A549 (cell line): ENCODE data around the gene TAF9B. TPM values are rescaled to one million over a fixed set of nuclear protein-coding genes. Genes with fewer than 3 reads are reported as not detected.

Experiments
- ATAC-seq, 2 experiments: fragments of 200-7000 bp in 1 of 2; fragments of >200 bp in 1 of 2; cut with Nextera tagmentation in 1 of 2; cut with Tn5 transposase in 1 of 2; 3 replicates each; pipeline versions ENCODE4 v1.8.0 to v1.9.1; 2018 to 2020; ENCODE audit warnings: mild to moderate bottlenecking in 1 of 2, moderate library complexity in 1 of 2
- CTCF ChIA-PET: fragments of 300-600 bp; sonication (Branson Sonifier 250); formaldehyde crosslinking; extraction: SDS; loops from one replicate; lab custom pipeline; 2021; ENCODE audit warnings: antibody characterized with exemption, inconsistent platforms; lab: Yijun Ruan, JAX
- POLR2A ChIA-PET: fragments of 350-600 bp; formaldehyde crosslinking; extraction: SDS; loops from one replicate; lab custom pipeline; 2021; ENCODE audit warnings: antibody characterized with exemption, inconsistent platforms; lab: Yijun Ruan, JAX
- DNase-seq, 2 experiments: peaks; one replicate each; pipeline versions ENCODE4 v3.0.0 to v3.0.0-alpha.2; 2011 to 2016; ENCODE audit warnings: low read depth in 1 of 2, low spot score in 1 of 2
- FAIRE-seq: peaks from 2 replicates; lab custom pipeline; 2011; peaks lifted over from hg19 to GRCh38; lab: Jason Lieb, UNC
- H3K27ac ChIP-seq, 2 experiments: fragments of >200 bp; sonication (Bioruptor Twin); formaldehyde crosslinking; 3 replicates each; pipeline ENCODE4 v1.5.1; 2016 to 2017
- H3K4me1 ChIP-seq: fragments of >200 bp; sonication (Bioruptor Twin); formaldehyde crosslinking; 3 replicates; pipeline ENCODE4 v1.6.1; 2016
- H3K4me2 ChIP-seq: fragments of >200 bp; sonication (Bioruptor Twin); formaldehyde crosslinking; 3 replicates; pipeline ENCODE4 v1.6.1; 2016
- H3K4me3 ChIP-seq: fragments of >200 bp; sonication (Bioruptor Twin); formaldehyde crosslinking; 3 replicates; pipeline ENCODE4 v1.5.1; 2016
- H3K9me3 ChIP-seq: fragments of >200 bp; sonication (Bioruptor Twin); formaldehyde crosslinking; 3 replicates; pipeline ENCODE4 v1.6.1; 2016
- EHMT2 ChIP-seq: fragments of 200-600 bp; sonication (generic); IDR thresholded peaks from 2 replicates; pipeline ENCODE4 v1.6.1; 2016; ENCODE audit warnings: antibody characterized with exemption, low read depth, mild to moderate bottlenecking, moderate library complexity
- FOSB ChIP-seq: fragments of 250-450 bp; sonication (Bioruptor Pico); IDR thresholded peaks from 2 replicates; pipeline ENCODE4 v1.5.0; 2020; ENCODE audit warnings: mild to moderate bottlenecking, moderate library complexity
- FOXS1 ChIP-seq: fragments of 250-450 bp; sonication (Bioruptor Pico); IDR thresholded peaks from 2 replicates; pipeline ENCODE4 v1.5.0; 2020; ENCODE audit warnings: mild to moderate bottlenecking, moderate library complexity
- GATA3 ChIP-seq: IDR thresholded peaks from 2 replicates; pipeline ENCODE4 v1.6.1; 2012; ENCODE audit warnings: borderline replicate concordance
- HEYL ChIP-seq: fragments of 250-450 bp; sonication (Bioruptor Pico); IDR thresholded peaks from 2 replicates; pipeline ENCODE4 v1.8.0; 2021; ENCODE audit warnings: mild to moderate bottlenecking, moderate library complexity
- HOXB13 ChIP-seq: fragments of 250-450 bp; sonication (Bioruptor Pico); IDR thresholded peaks from 2 replicates; pipeline ENCODE4 v1.5.0; 2020; ENCODE audit warnings: low read depth, mild to moderate bottlenecking, moderate library complexity
- HOXB5 ChIP-seq: fragments of 250-450 bp; sonication (Bioruptor Pico); IDR thresholded peaks from 2 replicates; pipeline ENCODE4 v1.5.0; 2020; ENCODE audit warnings: mild to moderate bottlenecking, moderate library complexity
- JUN ChIP-seq, 2 experiments: fragments of >200 bp; sonication (Bioruptor Twin); formaldehyde crosslinking; IDR thresholded peaks; 2 replicates in 1 of 2; 3 replicates in 1 of 2; pipeline ENCODE4 v1.6.1; 2016 to 2017
- MAZ ChIP-seq: fragments of 150-350 bp; IDR thresholded peaks from 2 replicates; pipeline ENCODE4 v1.6.1; 2014; ENCODE audit warnings: antibody characterized with exemption, low read depth, low read length, borderline replicate concordance
- NPAS2 ChIP-seq: fragments of 250-450 bp; sonication (Bioruptor Pico); IDR thresholded peaks from 2 replicates; pipeline ENCODE4 v1.8.0; 2022; ENCODE audit warnings: mild to moderate bottlenecking, moderate library complexity, borderline replicate concordance
- NR3C1 ChIP-seq: fragments of >200 bp; sonication (Bioruptor Twin); formaldehyde crosslinking; IDR thresholded peaks from 3 replicates; pipeline ENCODE4 v1.6.1; 2017
- PHF8 ChIP-seq: fragments of 200-600 bp; sonication (generic); IDR thresholded peaks from 2 replicates; pipeline ENCODE4 v1.6.1; 2016; ENCODE audit warnings: low read depth, mild to moderate bottlenecking, antibody characterized with exemption, moderate library complexity, borderline replicate concordance
- POLR2A ChIP-seq: IDR thresholded peaks from 2 replicates; pipeline ENCODE4 v1.6.1; 2012; ENCODE audit warnings: mild to moderate bottlenecking, low read length
- RARB ChIP-seq: fragments of 250-450 bp; sonication (Bioruptor Pico); IDR thresholded peaks from 2 replicates; pipeline ENCODE4 v1.8.0; 2021; ENCODE audit warnings: mild to moderate bottlenecking, moderate library complexity
- SREBF2 ChIP-seq: fragments of 450-650 bp; IDR thresholded peaks from 2 replicates; pipeline ENCODE4 v1.6.1; 2014; ENCODE audit warnings: mild to moderate bottlenecking, moderate library complexity
- TFCP2L1 ChIP-seq: fragments of 250-450 bp; sonication (Bioruptor Pico); IDR thresholded peaks from 2 replicates; pipeline ENCODE4 v1.5.0; 2021; ENCODE audit warnings: mild to moderate bottlenecking
- TP53 ChIP-seq: fragments of 250-450 bp; sonication (Bioruptor Pico); IDR thresholded peaks from 2 replicates; pipeline ENCODE4 v1.5.0; 2021; ENCODE audit warnings: mild to moderate bottlenecking, moderate library complexity
- ZFP36 ChIP-seq: fragments of 450-650 bp; IDR thresholded peaks from 2 replicates; pipeline ENCODE4 v1.6.1; 2014; ENCODE audit warnings: borderline replicate concordance; ENCODE audit not compliant: partially characterized antibody
- ZNF302 ChIP-seq: fragments of 250-450 bp; sonication (Bioruptor Pico); IDR thresholded peaks from 2 replicates; pipeline ENCODE4 v1.9.0; 2021; ENCODE audit warnings: inconsistent platforms, mild to moderate bottlenecking, moderate library complexity
- WGBS: methylation state at CpG from one replicate; pipeline ENCODE4 v1.1.6; 2017; ENCODE audit errors: missing lambda C conversion rate; 5-methylcytosine and 5-hydroxymethylcytosine counted together
- polyA plus RNA-seq, 4 experiments: library from polyadenylated mRNA; depleted of rRNA in 3 of 4; stranded (reverse); fragments of >200 nt; fragmentation: RNase III in 1 of 4; extraction: RNeasy Plus Mini Kit Qiagen cat#74134 plus additional on column Dnase treatment in 1 of 4; gene quantifications; 2 replicates in 3 of 4; 3 replicates in 1 of 4; pipeline ENCODE4 v1.2.3, GENCODE V29; 2011 to 2017
- TF ChIP-seq, protein P1 (sequence below): fragments of >200 bp; sonication (Bioruptor Twin); formaldehyde crosslinking; IDR thresholded peaks from 3 replicates; pipeline ENCODE4 v1.6.1; 2016
- TF ChIP-seq, protein P2 (sequence below): IDR thresholded peaks from 2 replicates; pipeline ENCODE4 v1.6.1; 2012

Gene TAF9B
- polyA plus RNA-seq, 2 of the 4 experiments (the other 2 are of a cell fraction): 14.5 to 43.4 TPM

DNA sequence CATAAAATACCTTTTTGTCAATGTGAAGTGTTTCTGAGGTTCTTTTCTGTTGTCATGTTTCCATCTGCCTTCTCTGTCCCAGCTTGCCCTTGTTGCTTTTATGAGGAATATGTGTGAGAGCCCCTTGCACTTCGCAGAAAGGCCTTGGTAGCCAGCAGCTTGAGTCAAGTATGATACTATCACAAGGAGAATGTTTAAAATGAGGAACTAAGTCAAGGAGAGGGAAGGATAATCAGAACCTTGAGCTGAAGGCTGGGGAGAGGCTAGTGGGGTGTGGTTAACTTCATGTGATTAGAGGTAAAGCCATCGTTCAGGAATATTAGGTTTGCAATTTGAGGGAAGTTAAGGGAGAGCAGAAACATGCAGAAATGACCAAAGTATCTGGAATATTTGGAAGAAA, 22.7 kb downstream of the TAF9B start:
- POLR2A ChIA-PET: no interaction called here
- Histone ChIP-seq H3K27ac (no peak overlapping the region), H3K4me3 (no peak overlapping the region), H3K4me1 (no peaks in the 10 kb centered on the region; the same call in 2 of the 3 replicates), H3K9me3 (no peaks in the 10 kb centered on the region), H3K4me2 (no peak overlapping the region)
- FAIRE-seq: peak; percentile 93
- no peak for ATAC-seq
- TF ChIP-seq EHMT2 (no peak), FOXS1 (CRISPR knock-in tag) (no peak)
- no peak for DNase-seq
- WGBS: 78% methylated on average over 2 of the region's 2 CpGs
- CTCF ChIA-PET: interaction anchor here (0.6 to 1.8 kb wide), 3 partner anchors 9 to 13 kb away, joined by 3 to 5 read pairs (median 5); no protein-coding TSS in a partner anchor

DNA sequence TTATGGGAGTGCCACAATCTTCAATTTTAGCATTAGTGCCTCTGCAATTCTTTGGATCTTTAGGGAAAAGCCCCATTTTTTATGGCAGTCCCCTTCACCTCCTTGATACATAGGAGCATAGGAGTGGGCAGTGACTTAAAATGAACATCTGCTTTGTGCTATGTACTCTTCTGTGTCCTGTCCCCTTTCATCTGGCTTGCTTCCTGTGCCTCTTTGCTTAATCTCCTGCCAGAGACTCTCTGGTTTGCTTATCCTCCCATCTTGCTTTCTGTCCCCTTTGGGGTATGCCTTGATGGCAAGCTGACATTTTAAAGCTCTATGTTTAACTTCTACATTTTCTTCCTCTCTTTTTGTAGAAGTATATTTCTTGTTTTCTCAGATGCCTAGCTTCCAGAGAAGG, 23.1 kb downstream of the TAF9B start:
- CTCF ChIA-PET: interaction anchor here (0.6 to 1.8 kb wide), 3 partner anchors 8 to 1565 kb away, joined by 4 to 5 read pairs (median 5); no protein-coding TSS in a partner anchor
- H3K27ac ChIP-seq: no peak overlapping the region
- TF ChIP-seq, protein P1, sequence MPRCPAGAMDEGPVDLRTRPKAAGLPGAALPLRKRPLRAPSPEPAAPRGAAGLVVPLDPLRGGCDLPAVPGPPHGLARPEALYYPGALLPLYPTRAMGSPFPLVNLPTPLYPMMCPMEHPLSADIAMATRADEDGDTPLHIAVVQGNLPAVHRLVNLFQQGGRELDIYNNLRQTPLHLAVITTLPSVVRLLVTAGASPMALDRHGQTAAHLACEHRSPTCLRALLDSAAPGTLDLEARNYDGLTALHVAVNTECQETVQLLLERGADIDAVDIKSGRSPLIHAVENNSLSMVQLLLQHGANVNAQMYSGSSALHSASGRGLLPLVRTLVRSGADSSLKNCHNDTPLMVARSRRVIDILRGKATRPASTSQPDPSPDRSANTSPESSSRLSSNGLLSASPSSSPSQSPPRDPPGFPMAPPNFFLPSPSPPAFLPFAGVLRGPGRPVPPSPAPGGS: no peak
- TF ChIP-seq HEYL (CRISPR knock-in tag) (no peak), NPAS2 (CRISPR knock-in tag) (no peak)
- FAIRE-seq: no peak
- peaks cover 2% of the 10 kb centered on the region for H3K4me1 ChIP-seq
- no peak for DNase-seq
- no peaks in the 10 kb centered on the region for H3K9me3 ChIP-seq
- POLR2A ChIA-PET: no interaction called here
- H3K4me2 ChIP-seq: no peak overlapping the region
- no peak overlapping the region for H3K4me3 ChIP-seq
- ATAC-seq: no peak

DNA sequence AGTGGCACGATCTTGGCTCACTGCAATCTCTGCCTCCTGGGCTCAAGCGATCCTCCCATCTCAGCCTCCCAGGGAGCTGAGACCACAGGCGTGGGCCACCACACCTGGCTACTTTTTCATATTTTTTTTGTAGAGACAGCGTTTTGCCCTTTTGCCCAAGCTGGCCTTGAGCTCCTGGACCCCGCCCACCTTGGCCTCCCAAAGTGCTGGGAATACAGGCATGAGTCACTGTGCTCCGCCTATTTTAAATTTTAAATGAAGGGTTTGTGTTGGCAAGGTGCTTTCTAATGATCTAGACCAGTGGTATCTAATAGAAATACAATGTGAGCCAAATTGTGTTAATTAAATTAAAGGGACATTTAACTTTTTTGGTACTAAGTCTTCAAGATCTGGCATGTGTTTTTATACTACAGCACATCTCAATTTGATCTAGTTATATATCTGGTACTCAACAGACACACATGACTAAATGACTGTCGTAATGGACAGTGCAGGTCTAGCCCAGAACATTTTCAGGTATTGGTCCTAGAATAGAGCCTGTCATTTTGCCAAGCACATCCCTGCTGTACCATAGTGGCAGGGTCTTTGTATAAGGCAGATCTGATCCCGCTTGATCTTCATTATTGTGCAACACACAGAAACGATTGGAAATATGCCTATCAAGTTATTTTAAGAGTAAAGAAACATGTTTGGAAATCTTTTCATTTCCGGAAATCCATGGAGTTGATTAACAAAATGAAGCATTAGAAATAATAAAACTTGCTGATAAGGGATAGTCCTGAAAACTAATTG, 28.1 kb downstream of the TAF9B start:
- ATAC-seq (no peak), DNase-seq (no peak), FAIRE-seq (no peak)
- WGBS: 76% methylated on average over 10 of the region's 10 CpGs
- Histone ChIP-seq H3K9me3 (no peaks in the 10 kb centered on the region), H3K4me2 (peak overlapping the region; percentile 21; the same call in 1 of the 3 replicates), H3K27ac (no peak overlapping the region), H3K4me1 (peaks cover 52% of the 10 kb centered on the region), H3K4me3 (no peak overlapping the region)
- TF ChIP-seq, protein P2, sequence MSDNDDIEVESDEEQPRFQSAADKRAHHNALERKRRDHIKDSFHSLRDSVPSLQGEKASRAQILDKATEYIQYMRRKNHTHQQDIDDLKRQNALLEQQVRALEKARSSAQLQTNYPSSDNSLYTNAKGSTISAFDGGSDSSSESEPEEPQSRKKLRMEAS: no peak
- TF ChIP-seq ZNF302 (CRISPR knock-in tag): no peak
- TF ChIP-seq TFCP2L1 (CRISPR knock-in tag): no peak
- no peak for TF ChIP-seq POLR2A
- TF ChIP-seq GATA3: no peak
- no peak for TF ChIP-seq FOSB (CRISPR knock-in tag)
- no peak for TF ChIP-seq NR3C1
- no peak for TF ChIP-seq HOXB5 (CRISPR knock-in tag)
- TF ChIP-seq FOXS1 (CRISPR knock-in tag): no peak
- no peak for TF ChIP-seq HOXB13 (CRISPR knock-in tag)
- TF ChIP-seq MAZ: no peak
- TF ChIP-seq TP53 (CRISPR knock-in tag): no peak
- no peak for TF ChIP-seq PHF8
- TF ChIP-seq JUN (IDR thresholded peaks at IDR 0.05): no peak
- no peak for TF ChIP-seq RARB
- TF ChIP-seq ZFP36: no peak
- no peak for TF ChIP-seq SREBF2
- ChIA-PET CTCF (no interaction called here), POLR2A (no interaction called here)
